IMR-90 (cell line): ENCODE results near the gene PAXX. TPM values are rescaled to one million over a fixed set of nuclear protein-coding genes. Genes with fewer than 3 reads are reported as not detected.

Source experiments
- ATAC-seq: fragments of 200-7000 bp; cut with Tn5 transposase; 2 replicates; pipeline ENCODE4 v1.9.1; 2020; ENCODE audit warnings: low read depth, mild to moderate bottlenecking, moderate library complexity
- BruUV-seq: library from RNA; stranded (reverse); fragments of 400-500 nt; replicated peaks from 2 replicates; lab custom pipeline; 2021; lab: Mats Ljungman, UMichigan
- CTCF ChIA-PET: fragments of 300-600 bp; formaldehyde crosslinking; extraction: SDS; loops from one replicate; lab custom pipeline; 2021; ENCODE audit warnings: antibody characterized with exemption; lab: Yijun Ruan, JAX
- POLR2A ChIA-PET: fragments of 300-600 bp; sonication (Branson Sonifier 250); formaldehyde crosslinking; loops from one replicate; lab custom pipeline; 2022; ENCODE audit warnings: antibody characterized with exemption; ENCODE audit not compliant: unreplicated experiment; lab: Charles Lee
- DNase-seq: peaks from one replicate; pipeline ENCODE4 v3.0.0; 2013
- H2AFZ ChIP-seq: replicated peaks from 2 replicates; pipeline ENCODE3; 2013; ENCODE audit warnings: low read length, mild to moderate bottlenecking; ENCODE audit not compliant: poor library complexity
- H2AK5ac ChIP-seq: 2 replicates; pipeline ENCODE4 v1.6.1; 2013; ENCODE audit warnings: low read depth, low read length, inconsistent platforms
- H2AK9ac ChIP-seq: replicated peaks from 2 replicates; pipeline ENCODE3; 2013; ENCODE audit warnings: mild to moderate bottlenecking, low read depth, low read length, moderate library complexity; ENCODE audit not compliant: poor library complexity
- H2BK120ac ChIP-seq: 2 replicates; pipeline ENCODE4 v1.6.1; 2013; ENCODE audit warnings: low read depth, low read length, inconsistent platforms
- H2BK15ac ChIP-seq: 3 replicates; pipeline ENCODE4 v1.6.1; 2013; ENCODE audit warnings: low read depth, low read length, inconsistent platforms
- H2BK20ac ChIP-seq: 2 replicates; pipeline ENCODE4 v1.6.1; 2013; ENCODE audit warnings: low read depth, mild to moderate bottlenecking, inconsistent platforms, low read length, moderate library complexity
- H2BK5ac ChIP-seq: 2 replicates; pipeline ENCODE4 v1.6.1; 2013; ENCODE audit warnings: mild to moderate bottlenecking, low read depth, low read length, inconsistent platforms; ENCODE audit not compliant: poor library complexity, severe bottlenecking
- H3K14ac ChIP-seq: replicated peaks from 2 replicates; pipeline ENCODE4 v1.6.1; 2013; ENCODE audit warnings: low read depth, low read length, inconsistent platforms
- H3K18ac ChIP-seq: 2 replicates; pipeline ENCODE4 v1.6.1; 2013; ENCODE audit warnings: low read depth, low read length, control low read depth
- H3K23ac ChIP-seq: 2 replicates; pipeline ENCODE4 v1.6.1; 2013; ENCODE audit warnings: low read depth, low read length, inconsistent platforms
- H3K27ac ChIP-seq: 2 replicates; pipeline ENCODE4 v1.5.1; 2013; ENCODE audit warnings: mild to moderate bottlenecking, control low read depth, low read length; ENCODE audit not compliant: insufficient read depth
- H3K27me3 ChIP-seq: 2 replicates; pipeline ENCODE4 v1.6.1; 2013; ENCODE audit warnings: low read length; ENCODE audit not compliant: control insufficient read depth, insufficient read depth
- H3K36me3 ChIP-seq: 2 replicates; pipeline ENCODE4 v1.6.1; 2013; ENCODE audit warnings: low read length, mixed read lengths; ENCODE audit not compliant: control insufficient read depth, insufficient read depth
- H3K4ac ChIP-seq: 2 replicates; pipeline ENCODE4 v1.6.1; 2013; ENCODE audit warnings: low read depth, low read length, inconsistent platforms
- H3K4me1 ChIP-seq: 2 replicates; pipeline ENCODE4 v1.6.1; 2013; ENCODE audit warnings: low read length, mixed read lengths; ENCODE audit not compliant: control insufficient read depth, insufficient read depth
- H3K4me2 ChIP-seq: 2 replicates; pipeline ENCODE4 v1.6.1; 2013; ENCODE audit warnings: low read depth, mild to moderate bottlenecking, control low read depth, low read length, moderate library complexity
- H3K4me3 ChIP-seq: 2 replicates; pipeline ENCODE4 v1.5.1; 2013; ENCODE audit warnings: low read depth, mild to moderate bottlenecking, control low read depth, low read length, moderate library complexity; ENCODE audit not compliant: insufficient read depth
- H3K56ac ChIP-seq: 2 replicates; pipeline ENCODE4 v1.6.1; 2013; ENCODE audit warnings: low read length, inconsistent platforms; ENCODE audit not compliant: insufficient read depth; ENCODE audit errors: extremely low read depth
- H3K79me1 ChIP-seq, 2 experiments: 2 replicates each; pipeline ENCODE4 v1.6.1; 2013; ENCODE audit warnings: low read length in 2 of 2, inconsistent platforms in 1 of 2, low read depth in 1 of 2
- H3K9ac ChIP-seq: 2 replicates; pipeline ENCODE4 v1.6.1; 2013; ENCODE audit warnings: low read depth, low read length, control low read depth
- H3K9me1 ChIP-seq: 2 replicates; pipeline ENCODE4 v1.6.1; 2013; ENCODE audit warnings: low read length, inconsistent platforms; ENCODE audit not compliant: insufficient read depth
- H3K9me3 ChIP-seq: 2 replicates; pipeline ENCODE4 v1.6.1; 2013; ENCODE audit warnings: low read length; ENCODE audit not compliant: control insufficient read depth, insufficient read depth
- H4K20me1 ChIP-seq: 2 replicates; pipeline ENCODE4 v1.6.1; 2013; ENCODE audit warnings: low read length, inconsistent platforms; ENCODE audit not compliant: insufficient read depth
- H4K5ac ChIP-seq: 2 replicates; pipeline ENCODE4 v1.6.1; 2013; ENCODE audit warnings: mild to moderate bottlenecking, low read depth, low read length, control low read depth
- H4K8ac ChIP-seq, 2 experiments: 2 replicates each; pipeline ENCODE4 v1.6.1; 2013; ENCODE audit warnings: low read depth in 2 of 2, low read length in 2 of 2, control low read depth in 1 of 2, inconsistent platforms in 1 of 2
- H4K91ac ChIP-seq: 2 replicates; pipeline ENCODE4 v1.6.1; 2013; ENCODE audit warnings: low read depth, low read length, inconsistent platforms; ENCODE audit not compliant: insufficient read depth
- BHLHE40 ChIP-seq: fragments of 150-350 bp; IDR thresholded peaks from 2 replicates; pipeline ENCODE4 v1.6.1; 2016; ENCODE audit warnings: mild to moderate bottlenecking, low read depth, low read length
- CHD1 ChIP-seq: IDR thresholded peaks from 2 replicates; pipeline ENCODE4 v1.6.1; 2012; ENCODE audit warnings: low read depth, low read length, improper control_type of control experiment
- FOS ChIP-seq: fragments of 150-350 bp; IDR thresholded peaks from 2 replicates; pipeline ENCODE4 v1.6.1; 2016; ENCODE audit warnings: low read depth, low read length
- MAFK ChIP-seq: IDR thresholded peaks from 2 replicates; pipeline ENCODE4 v1.6.1; 2012; ENCODE audit warnings: low read depth, low read length, improper control_type of control experiment
- MAZ ChIP-seq: IDR thresholded peaks from 2 replicates; pipeline ENCODE4 v1.6.1; 2012; ENCODE audit warnings: low read depth, mild to moderate bottlenecking, low read length, improper control_type of control experiment, moderate library complexity, borderline replicate concordance
- MXI1 ChIP-seq: IDR thresholded peaks from 2 replicates; pipeline ENCODE4 v1.6.1; 2012; ENCODE audit warnings: low read depth, mild to moderate bottlenecking, low read length, moderate library complexity, borderline replicate concordance
- NFE2L2 ChIP-seq: fragments of 150-350 bp; IDR thresholded peaks from 2 replicates; pipeline ENCODE4 v1.6.1; 2016; ENCODE audit warnings: low read depth, mild to moderate bottlenecking, low read length
- POLR2A ChIP-seq: IDR thresholded peaks from 2 replicates; pipeline ENCODE4 v1.6.1; 2012; ENCODE audit warnings: mild to moderate bottlenecking, low read depth, low read length
- RAD21 ChIP-seq: IDR thresholded peaks from 2 replicates; pipeline ENCODE4 v1.6.1; 2012; ENCODE audit warnings: low read length, improper control_type of control experiment
- RCOR1 ChIP-seq: IDR thresholded peaks from 2 replicates; pipeline ENCODE4 v1.6.1; 2012; ENCODE audit warnings: mild to moderate bottlenecking, low read length, improper control_type of control experiment; ENCODE audit not compliant: insufficient replicate concordance
- RFX5 ChIP-seq: IDR thresholded peaks from 2 replicates; pipeline ENCODE4 v1.8.0; 2012; ENCODE audit warnings: low read depth, mild to moderate bottlenecking, low read length, moderate library complexity
- SMC3 ChIP-seq: fragments of 150-350 bp; IDR thresholded peaks from 2 replicates; pipeline ENCODE4 v1.6.1; 2016; ENCODE audit warnings: low read depth, mild to moderate bottlenecking, antibody characterized with exemption, low read length, moderate library complexity
- WGBS, 2 experiments: methylation state at CpG; one replicate each; pipeline versions ENCODE4 v1.1.5 to v1.1.7; 2013; ENCODE audit warnings: missing lambda C conversion rate in 2 of 2; ENCODE audit not compliant: insufficient read length in 1 of 2; ENCODE audit errors: extremely low coverage in 2 of 2; 5-methylcytosine and 5-hydroxymethylcytosine counted together
- dilution Hi-C: fragments of 300-500 bp; cut with HindIII; formaldehyde crosslinking; loops from one replicate; pipeline ENCODE4 v1.14.3; 2018; ENCODE audit warnings: low sequenced_read_pairs; ENCODE audit not compliant: unreplicated experiment
- in situ Hi-C: fragments of 300-500 bp; cut with MboI; formaldehyde crosslinking; loops from 3 replicates; pipeline ENCODE4 v1.14.3; 2019; ENCODE audit warnings: low sequenced_read_pairs, inconsistent platforms, mixed read lengths
- intact Hi-C: fragments of 100-400 bp; cut with micrococcal nuclease; formaldehyde crosslinking; loops from 2 replicates; pipeline ENCODE4 v1.10.0; 2022
- polyA plus RNA-seq, 3 experiments: library from polyadenylated mRNA; depleted of rRNA; stranded (reverse); fragments of >200 nt; gene quantifications; 2 replicates each; pipeline ENCODE4 v1.2.3, GENCODE V29; 2012; ENCODE audit warnings: low replicate concordance in 1 of 3
- total RNA-seq: library from RNA; depleted of rRNA; stranded (reverse); fragments of >200 nt; gene quantifications from 2 replicates; pipeline ENCODE4 v1.2.3, GENCODE V29; 2012
- TF ChIP-seq, protein P1 (sequence below): fragments of 150-350 bp; IDR thresholded peaks from 2 replicates; pipeline ENCODE4 v1.6.1; 2016; ENCODE audit warnings: low read depth, mild to moderate bottlenecking, low read length, moderate library complexity, borderline replicate concordance
- TF ChIP-seq, protein P2 (sequence below): fragments of 150-350 bp; IDR thresholded peaks from 2 replicates; pipeline ENCODE4 v1.6.1; 2017; ENCODE audit warnings: mild to moderate bottlenecking, antibody characterized with exemption, low read length, low read depth
- TF ChIP-seq, protein P3 (sequence below): conservative IDR thresholded peaks from 2 replicates; pipeline ENCODE4 v1.5.1; 2012; ENCODE audit warnings: mild to moderate bottlenecking, low read depth, low read length, improper control_type of control experiment

The PAXX gene
- total and polyA plus RNA-seq, 2 of the 4 experiments (the other 2 are of a cell fraction) = 5.7 to 24.6 TPM

DNA sequence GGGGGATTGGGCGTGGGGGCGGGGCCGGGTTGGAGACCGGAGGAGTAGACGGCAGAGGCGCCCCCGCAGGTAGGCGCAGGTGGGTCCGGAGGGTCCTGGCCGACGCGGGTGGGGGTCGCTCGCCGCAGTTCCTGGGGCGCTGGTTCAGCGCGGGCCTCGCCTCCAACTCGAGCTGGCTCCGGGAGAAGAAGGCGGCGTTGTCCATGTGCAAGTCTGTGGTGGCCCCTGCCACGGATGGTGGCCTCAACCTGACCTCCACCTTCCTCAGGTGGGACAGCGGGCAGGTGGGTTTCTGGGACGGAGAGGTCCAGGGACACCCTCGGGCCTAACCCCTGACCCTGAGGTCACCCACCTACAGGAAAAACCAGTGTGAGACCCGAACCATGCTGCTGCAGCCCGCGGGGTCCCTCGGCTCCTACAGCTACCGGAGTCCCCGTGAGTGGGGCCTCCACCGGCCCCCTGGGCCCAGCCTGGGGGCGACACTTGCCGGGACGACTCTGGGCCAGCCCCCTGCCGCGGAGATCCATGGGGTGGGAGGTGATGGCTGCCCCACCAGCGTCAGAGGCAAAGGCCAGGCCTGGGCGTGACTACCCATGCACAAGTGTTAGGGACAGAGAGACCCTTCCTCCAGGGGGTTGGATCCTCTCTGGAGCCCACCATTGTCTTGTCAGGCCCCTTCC is 13.2 kb upstream of the PAXX start:
- H3K56ac ChIP-seq = no peak overlapping the region
- H3K9ac ChIP-seq = no peak overlapping the region
- no peak overlapping the region for H4K5ac ChIP-seq
- H2AFZ ChIP-seq = no peak overlapping the region
- no peak overlapping the region for H2BK15ac ChIP-seq
- no peaks in the 10 kb centered on the region for H3K9me3 ChIP-seq
- H4K20me1 ChIP-seq = no peaks in the 10 kb centered on the region
- H3K4ac ChIP-seq = no peak overlapping the region
- no peak overlapping the region for H3K23ac ChIP-seq
- intact Hi-C loops = no loop called here
- H2BK120ac ChIP-seq = no peak overlapping the region
- no peak for DNase-seq
- no peak overlapping the region for H3K4me2 ChIP-seq
- no peak overlapping the region for H3K4me3 ChIP-seq
- CTCF ChIA-PET = interaction anchor here (0.9 kb wide), 1 partner anchor 56 kb away, joined by 3 read pairs; no protein-coding TSS in a partner anchor
- BruUV-seq = no TSS peak
- TF ChIP-seq FOS (no peak), BHLHE40 (no peak), NFE2L2 (no peak), RFX5 (no peak), POLR2A (no peak), MXI1 (no peak), MAFK (no peak), CHD1 (no peak), MAZ (no peak), RCOR1 (no peak), RAD21 (no peak), SMC3 (no peak)
- TF ChIP-seq, protein P1, sequence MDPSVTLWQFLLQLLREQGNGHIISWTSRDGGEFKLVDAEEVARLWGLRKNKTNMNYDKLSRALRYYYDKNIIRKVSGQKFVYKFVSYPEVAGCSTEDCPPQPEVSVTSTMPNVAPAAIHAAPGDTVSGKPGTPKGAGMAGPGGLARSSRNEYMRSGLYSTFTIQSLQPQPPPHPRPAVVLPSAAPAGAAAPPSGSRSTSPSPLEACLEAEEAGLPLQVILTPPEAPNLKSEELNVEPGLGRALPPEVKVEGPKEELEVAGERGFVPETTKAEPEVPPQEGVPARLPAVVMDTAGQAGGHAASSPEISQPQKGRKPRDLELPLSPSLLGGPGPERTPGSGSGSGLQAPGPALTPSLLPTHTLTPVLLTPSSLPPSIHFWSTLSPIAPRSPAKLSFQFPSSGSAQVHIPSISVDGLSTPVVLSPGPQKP = no peak
- TF ChIP-seq, protein P2, sequence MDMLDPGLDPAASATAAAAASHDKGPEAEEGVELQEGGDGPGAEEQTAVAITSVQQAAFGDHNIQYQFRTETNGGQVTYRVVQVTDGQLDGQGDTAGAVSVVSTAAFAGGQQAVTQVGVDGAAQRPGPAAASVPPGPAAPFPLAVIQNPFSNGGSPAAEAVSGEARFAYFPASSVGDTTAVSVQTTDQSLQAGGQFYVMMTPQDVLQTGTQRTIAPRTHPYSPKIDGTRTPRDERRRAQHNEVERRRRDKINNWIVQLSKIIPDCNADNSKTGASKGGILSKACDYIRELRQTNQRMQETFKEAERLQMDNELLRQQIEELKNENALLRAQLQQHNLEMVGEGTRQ = no peak
- TF ChIP-seq, protein P3, sequence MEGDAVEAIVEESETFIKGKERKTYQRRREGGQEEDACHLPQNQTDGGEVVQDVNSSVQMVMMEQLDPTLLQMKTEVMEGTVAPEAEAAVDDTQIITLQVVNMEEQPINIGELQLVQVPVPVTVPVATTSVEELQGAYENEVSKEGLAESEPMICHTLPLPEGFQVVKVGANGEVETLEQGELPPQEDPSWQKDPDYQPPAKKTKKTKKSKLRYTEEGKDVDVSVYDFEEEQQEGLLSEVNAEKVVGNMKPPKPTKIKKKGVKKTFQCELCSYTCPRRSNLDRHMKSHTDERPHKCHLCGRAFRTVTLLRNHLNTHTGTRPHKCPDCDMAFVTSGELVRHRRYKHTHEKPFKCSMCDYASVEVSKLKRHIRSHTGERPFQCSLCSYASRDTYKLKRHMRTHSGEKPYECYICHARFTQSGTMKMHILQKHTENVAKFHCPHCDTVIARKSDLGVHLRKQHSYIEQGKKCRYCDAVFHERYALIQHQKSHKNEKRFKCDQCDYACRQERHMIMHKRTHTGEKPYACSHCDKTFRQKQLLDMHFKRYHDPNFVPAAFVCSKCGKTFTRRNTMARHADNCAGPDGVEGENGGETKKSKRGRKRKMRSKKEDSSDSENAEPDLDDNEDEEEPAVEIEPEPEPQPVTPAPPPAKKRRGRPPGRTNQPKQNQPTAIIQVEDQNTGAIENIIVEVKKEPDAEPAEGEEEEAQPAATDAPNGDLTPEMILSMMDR = no peak
- in situ Hi-C loops = no loop called here
- H3K14ac ChIP-seq = no peak overlapping the region
- ATAC-seq = no peak
- no peak overlapping the region for H2AK9ac ChIP-seq
- no peaks in the 10 kb centered on the region for H3K36me3 ChIP-seq
- H3K9me1 ChIP-seq = no peaks in the 10 kb centered on the region
- H4K8ac ChIP-seq = no peak overlapping the region
- peaks cover 16% of the 10 kb centered on the region for H3K27me3 ChIP-seq
- POLR2A ChIA-PET = interaction anchor here (0.6 kb wide), 1 partner anchor 55 kb away, joined by 4 read pairs; no protein-coding TSS in a partner anchor
- no peaks in the 10 kb centered on the region for H3K79me1 ChIP-seq
- no peak overlapping the region for H4K91ac ChIP-seq
- no peak overlapping the region for H2BK5ac ChIP-seq
- H2AK5ac ChIP-seq = peak overlapping the region; percentile 16; the same call in 1 of the 2 replicates
- no peak overlapping the region for H3K18ac ChIP-seq
- 36% methylated on average over 22 of the region's 41 CpGs; no CpG with 5 or more reads in 1 of the 2 experiments for WGBS, 2 experiments
- H2BK20ac ChIP-seq = no peak overlapping the region
- H3K4me1 ChIP-seq = peaks cover 7% of the 10 kb centered on the region; the same call in 1 of the 2 replicates
- H3K27ac ChIP-seq = no peak overlapping the region
- dilution Hi-C loops = no loop called here
